ENCODE measurements around the gene DHX35.

DNA sequence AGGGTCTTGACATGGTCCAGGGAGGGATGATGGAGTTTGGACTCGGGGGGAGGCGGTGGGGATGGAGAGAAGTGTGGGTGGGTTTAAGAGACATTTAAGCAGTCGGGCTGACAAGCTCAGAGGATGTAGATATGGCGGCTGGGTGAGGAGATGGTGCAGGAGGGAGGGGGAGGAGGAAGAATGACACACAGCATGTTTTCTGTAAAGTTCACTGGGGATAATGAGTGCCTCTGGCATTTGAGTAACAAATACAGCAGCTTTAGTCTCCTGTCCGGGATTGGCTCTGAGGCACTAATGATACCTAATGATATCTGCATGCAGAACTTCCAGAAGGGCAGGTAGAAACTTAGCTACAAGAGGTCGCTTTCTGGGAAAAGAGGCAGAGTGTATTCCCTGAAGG is 107.8 kb downstream of the DHX35 start:
- TF ChIP-seq ZBTB10 (CRISPR knock-in tag; IDR thresholded peaks at IDR 0.05; ENCODE audit: borderline replicate concordance) = no peak
- TF ChIP-seq LCORL (IDR thresholded peaks at IDR 0.05) = no peak
- TF ChIP-seq LCORL (CRISPR knock-in tag; IDR thresholded peaks at IDR 0.05) = no peak
- no peak for TF ChIP-seq RAD21 (CRISPR knock-in tag; IDR thresholded peaks at IDR 0.05)
- TF ChIP-seq EZH2 (conservative IDR thresholded peaks at IDR 0.05; ENCODE audit: low read depth, low read length) = no peak
- TF ChIP-seq, protein P1, sequence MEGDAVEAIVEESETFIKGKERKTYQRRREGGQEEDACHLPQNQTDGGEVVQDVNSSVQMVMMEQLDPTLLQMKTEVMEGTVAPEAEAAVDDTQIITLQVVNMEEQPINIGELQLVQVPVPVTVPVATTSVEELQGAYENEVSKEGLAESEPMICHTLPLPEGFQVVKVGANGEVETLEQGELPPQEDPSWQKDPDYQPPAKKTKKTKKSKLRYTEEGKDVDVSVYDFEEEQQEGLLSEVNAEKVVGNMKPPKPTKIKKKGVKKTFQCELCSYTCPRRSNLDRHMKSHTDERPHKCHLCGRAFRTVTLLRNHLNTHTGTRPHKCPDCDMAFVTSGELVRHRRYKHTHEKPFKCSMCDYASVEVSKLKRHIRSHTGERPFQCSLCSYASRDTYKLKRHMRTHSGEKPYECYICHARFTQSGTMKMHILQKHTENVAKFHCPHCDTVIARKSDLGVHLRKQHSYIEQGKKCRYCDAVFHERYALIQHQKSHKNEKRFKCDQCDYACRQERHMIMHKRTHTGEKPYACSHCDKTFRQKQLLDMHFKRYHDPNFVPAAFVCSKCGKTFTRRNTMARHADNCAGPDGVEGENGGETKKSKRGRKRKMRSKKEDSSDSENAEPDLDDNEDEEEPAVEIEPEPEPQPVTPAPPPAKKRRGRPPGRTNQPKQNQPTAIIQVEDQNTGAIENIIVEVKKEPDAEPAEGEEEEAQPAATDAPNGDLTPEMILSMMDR (CRISPR knock-in tag; IDR thresholded peaks at IDR 0.05) = no peak
- TF ChIP-seq POLR2AphosphoS5 (IDR thresholded peaks at IDR 0.05; ENCODE audit: low read depth, low read length) = no peak
- no peak for TF ChIP-seq ZNF232 (CRISPR knock-in tag; IDR thresholded peaks at IDR 0.05; ENCODE audit: borderline replicate concordance)
- no peak for TF ChIP-seq XRCC5 (optimal IDR thresholded peaks at IDR 0.05; ENCODE audit: low read length)
- TF ChIP-seq MTF1 (CRISPR knock-in tag; IDR thresholded peaks at IDR 0.05) = no peak
- no peak for TF ChIP-seq GATA4 (IDR thresholded peaks at IDR 0.05; ENCODE audit: borderline replicate concordance, low read depth)
- TF ChIP-seq PHF21A (CRISPR knock-in tag; IDR thresholded peaks at IDR 0.05) = no peak
- no peak for TF ChIP-seq SP2 (CRISPR knock-in tag; IDR thresholded peaks at IDR 0.05)
- TF ChIP-seq THAP11 (CRISPR knock-in tag; IDR thresholded peaks at IDR 0.05) = no peak

Measured in HepG2 (cell line).